Activated CD8-positive, alpha-beta memory T cell treated with anti-CD3 and anti-CD28 coated beads, Interleukin-2, amount 50 U/mL, for 24 hours (primary cell): ENCODE measurements around the gene RIPK3.
A peak's percentile ranks its signal among the peaks of the same experiment; 100 is the strongest.
"Not testable (repeated sequence)": the region's sequence is repeated elsewhere in the genome, so short reads cannot be mapped to it uniquely, and the experiment has no call there.

Source experiments
- DNase-seq: peaks from one replicate; pipeline ENCODE4 v3.0.0-alpha.2; 2020; ENCODE audit errors: extremely low read depth

Gene RIPK3

GRCh38 chr14:24369463-24369862, 29.7 kb upstream of the RIPK3 start:
- DNase-seq, result no peak

GRCh38 chr14:24368562-24369252, 28.9 kb upstream of the RIPK3 start:
- no peak for DNase-seq

- no peak for DNase-seq
Measured at GRCh38 chr14:24368212-24368561, 28.4 kb upstream of the RIPK3 start.

DNA sequence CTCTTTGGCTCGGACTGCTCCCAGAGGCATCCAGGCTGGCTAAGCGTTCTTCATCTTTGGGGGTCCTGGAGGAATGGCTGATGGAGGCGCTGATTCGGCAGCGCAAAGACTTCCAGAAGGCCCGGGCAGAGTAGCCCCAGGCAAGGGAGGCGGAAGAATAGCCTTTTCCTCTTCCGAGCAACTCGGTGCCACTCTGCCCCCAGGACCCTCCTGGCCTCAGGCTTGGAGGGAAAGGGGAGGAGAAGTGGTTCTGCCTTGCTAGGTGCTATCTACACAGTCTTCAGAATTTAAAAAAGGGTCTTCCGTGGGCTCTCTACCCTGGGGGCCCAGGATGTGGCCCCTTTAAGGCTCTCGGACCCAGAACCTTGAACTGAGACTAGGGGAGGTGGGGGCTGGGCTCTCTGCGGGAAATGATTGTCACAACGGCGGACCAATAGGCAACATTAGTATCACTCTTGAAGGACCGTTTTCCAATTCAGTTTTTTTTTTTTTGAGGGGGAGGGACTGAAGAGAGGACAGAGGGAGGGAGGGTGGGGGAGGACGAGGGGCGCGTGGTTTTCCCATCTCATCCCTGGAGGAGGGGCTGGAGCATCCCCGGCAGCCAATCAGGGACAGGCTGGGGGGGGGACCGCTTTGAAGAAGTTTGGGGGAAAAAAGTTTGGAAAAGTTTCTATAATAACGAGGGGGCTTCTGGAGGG, 27.9 kb upstream of the RIPK3 start, which contains the start of gene NFATC4:
Gene NFATC4 (plus strand): TSS at position 671 of the 698 bp plus-strand sequence. CDS start 157 bp downstream, outside the sequence.
- DNase-seq, result no peak

GRCh38 chr14:24366721-24367513, 27.1 kb upstream of the RIPK3 start:
- DNase-seq, result no peak

GRCh38 chr14:24366413-24366720, 26.6 kb upstream of the RIPK3 start:
- no peak for DNase-seq

GRCh38 chr14:24365600-24366412, 26.0 kb upstream of the RIPK3 start:
- peak; percentile 31 for DNase-seq

- no peak for DNase-seq
Measured at GRCh38 chr14:24364841-24365240, 25.1 kb upstream of the RIPK3 start.

- DNase-seq, result no peak
Measured at GRCh38 chr14:24363401-24363800, 23.6 kb upstream of the RIPK3 start.

DNA sequence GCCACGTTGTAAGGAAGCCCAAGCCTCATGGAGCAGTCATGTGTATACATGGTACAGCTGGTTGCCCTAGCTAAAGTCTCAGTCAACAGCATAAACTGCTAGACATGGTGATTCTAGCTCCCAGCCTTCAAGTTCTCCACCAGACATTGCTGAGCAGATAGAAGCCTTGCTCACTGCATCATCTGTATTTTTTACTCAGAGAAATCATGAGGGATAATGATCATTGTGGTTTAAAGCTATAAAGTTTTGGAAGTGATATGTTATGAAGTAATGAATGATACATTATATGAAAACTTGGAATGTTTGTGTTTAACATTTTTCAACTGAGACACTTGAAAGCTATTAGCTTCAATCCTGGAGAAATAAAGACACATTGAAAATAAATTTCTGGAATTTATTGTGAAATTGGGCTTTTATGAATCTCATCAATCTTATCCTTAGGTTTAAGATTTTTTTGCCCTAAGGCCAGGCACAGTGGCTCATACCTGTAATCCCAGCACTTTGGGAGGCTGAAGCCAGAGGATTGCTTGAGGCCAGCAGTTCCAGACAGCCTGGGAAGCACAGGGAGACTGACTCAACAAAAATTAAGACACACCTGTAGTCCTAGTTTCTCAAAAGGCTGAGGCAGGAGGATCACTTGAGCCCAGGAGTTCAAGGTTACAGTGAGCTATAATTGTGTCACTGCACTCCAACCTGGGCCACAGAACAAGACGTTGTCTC, 22.6 kb upstream of the RIPK3 start:
- no peak for DNase-seq

DNA sequence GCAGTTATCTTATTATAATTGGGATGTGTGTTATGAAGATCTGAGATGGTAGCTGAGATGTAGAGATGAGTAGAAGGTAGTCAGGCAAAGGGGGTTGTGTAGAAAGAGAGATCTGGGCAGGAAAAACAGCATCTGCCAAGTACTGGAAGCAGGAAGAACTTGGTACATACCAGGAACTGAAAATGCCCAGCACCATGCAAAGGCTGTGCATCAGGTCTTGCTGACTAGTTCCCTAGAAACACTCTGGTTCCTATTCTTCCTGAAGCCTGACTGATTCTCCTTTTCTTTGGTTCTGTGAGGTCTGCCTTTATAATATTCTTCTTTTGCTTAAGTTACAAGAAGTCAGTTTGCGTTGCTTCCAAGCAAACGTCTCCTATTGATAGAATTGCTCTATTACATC, 21.5 kb upstream of the RIPK3 start:
- DNase-seq, result no peak

- no peak for DNase-seq
Measured at GRCh38 chr14:24360281-24360680, 20.5 kb upstream of the RIPK3 start.

DNA sequence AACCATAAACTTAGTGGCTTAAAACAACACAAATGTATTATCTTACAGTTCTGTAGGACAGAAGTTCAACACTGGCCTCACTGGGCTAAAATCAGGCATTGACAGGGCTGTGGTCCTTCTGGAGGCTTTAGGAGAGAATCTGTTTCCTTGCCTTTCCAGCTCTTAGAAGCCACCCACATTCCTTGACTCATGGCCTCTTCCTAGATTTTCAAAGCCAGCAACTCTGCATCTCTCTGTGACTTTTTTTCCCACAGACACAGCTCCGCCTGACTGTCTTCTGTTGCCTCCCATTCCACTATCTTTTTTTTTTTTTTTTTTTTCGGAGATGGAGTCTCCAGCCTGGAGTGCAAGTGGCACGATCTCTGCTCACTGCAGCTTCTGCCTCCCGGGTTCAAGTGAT, 16.4 kb upstream of the RIPK3 start:
- DNase-seq, result no peak

GRCh38 chr14:24355009-24355408, 15.2 kb upstream of the RIPK3 start:
- DNase-seq, result no peak

- DNase-seq, result not testable (repeated sequence)
Measured at GRCh38 chr14:24354482-24354825, 14.7 kb upstream of the RIPK3 start.

DNA sequence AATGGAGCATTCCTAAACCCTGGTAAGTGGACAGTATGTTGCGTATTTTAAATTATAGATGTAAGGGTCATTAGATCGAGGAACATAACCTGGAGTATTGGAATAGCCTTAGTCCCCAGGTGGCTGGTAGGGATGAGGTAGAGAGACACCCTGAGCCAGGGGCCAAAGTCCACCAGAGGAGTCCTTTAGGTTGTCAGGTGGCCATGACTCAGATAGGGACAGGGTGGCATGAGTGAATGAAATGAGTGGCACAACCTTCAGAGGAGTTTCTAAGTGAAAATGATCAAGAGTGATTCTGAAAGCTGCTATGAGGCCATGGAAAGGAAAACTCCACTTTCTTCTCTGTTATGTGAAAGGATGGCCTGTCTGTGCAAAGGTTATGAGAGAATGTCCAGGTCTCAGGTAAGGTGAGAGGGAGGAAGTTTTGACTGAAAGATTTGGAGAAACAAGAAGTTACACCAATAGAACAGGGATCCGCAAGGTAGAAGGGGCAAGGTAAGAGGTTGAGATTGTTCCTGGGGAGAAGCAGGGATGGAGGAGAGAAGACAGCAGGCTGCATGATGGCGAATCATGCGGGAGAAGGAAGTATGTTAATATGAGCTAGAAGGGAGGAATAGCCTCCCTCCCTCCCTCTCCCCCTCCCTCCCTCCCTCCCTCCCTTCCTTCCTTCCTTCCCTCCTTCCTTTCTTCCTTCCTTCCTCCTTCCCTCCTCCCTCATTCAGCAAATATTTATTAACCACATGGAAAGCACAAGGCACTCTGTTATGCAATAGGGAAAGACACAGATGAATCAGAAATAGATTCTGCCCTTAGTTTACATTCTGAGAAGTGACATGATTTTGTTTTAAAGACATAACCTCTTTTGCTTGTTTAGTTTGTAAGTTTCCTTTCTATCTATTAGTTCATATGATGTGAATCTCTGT, 14.0 kb upstream of the RIPK3 start:
- DNase-seq, result no peak

DNA sequence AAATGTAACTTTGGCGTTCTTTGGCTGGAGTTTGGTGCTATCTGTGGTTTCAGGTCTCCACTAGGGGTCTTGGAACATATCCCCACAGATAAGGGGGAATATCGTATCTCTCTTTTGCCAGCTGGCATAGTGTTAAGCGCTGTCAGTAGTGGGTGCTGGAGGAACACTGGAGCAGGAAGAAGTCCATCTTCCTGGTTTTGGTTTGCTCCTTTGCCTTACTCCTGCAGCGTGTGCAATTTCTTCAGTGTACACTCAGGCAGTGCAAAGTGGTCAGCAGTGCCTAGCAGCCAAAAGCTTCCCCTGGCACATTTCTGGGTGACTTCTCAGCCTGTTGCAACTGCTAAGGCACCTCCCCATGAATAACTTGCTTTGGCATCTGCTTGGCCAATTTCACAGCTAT, 11.7 kb upstream of the RIPK3 start:
- no peak for DNase-seq

GRCh38 chr14:24349742-24350141, 10.0 kb upstream of the RIPK3 start:
- DNase-seq, result no peak

- no peak for DNase-seq
Measured at GRCh38 chr14:24348186-24348585, 8.4 kb upstream of the RIPK3 start.

- no peak for DNase-seq
Measured at GRCh38 chr14:24347134-24347533, 7.3 kb upstream of the RIPK3 start.
